Mammary epithelial cell (primary cell): ENCODE data around the gene MCFD2.

Experiments used
- CTCF ChIP-seq, 2 donors: IDR thresholded peaks in 1 of 2; conservative IDR thresholded peaks in 1 of 2; 2 replicates each; pipeline ENCODE4 v1.5.1; 2011 to 2012; ENCODE audit warnings: inconsistent platforms in 2 of 2, low read length in 2 of 2, mild to moderate bottlenecking in 2 of 2, control low read depth in 1 of 2, low read depth in 1 of 2; ENCODE audit not compliant: insufficient read depth in 1 of 2; ENCODE audit errors: extremely low read depth in 1 of 2
- EZH2 ChIP-seq: IDR thresholded peaks from 2 replicates; pipeline ENCODE4 v1.6.1; 2012; ENCODE audit warnings: low read length, inconsistent platforms, borderline replicate concordance

DNA sequence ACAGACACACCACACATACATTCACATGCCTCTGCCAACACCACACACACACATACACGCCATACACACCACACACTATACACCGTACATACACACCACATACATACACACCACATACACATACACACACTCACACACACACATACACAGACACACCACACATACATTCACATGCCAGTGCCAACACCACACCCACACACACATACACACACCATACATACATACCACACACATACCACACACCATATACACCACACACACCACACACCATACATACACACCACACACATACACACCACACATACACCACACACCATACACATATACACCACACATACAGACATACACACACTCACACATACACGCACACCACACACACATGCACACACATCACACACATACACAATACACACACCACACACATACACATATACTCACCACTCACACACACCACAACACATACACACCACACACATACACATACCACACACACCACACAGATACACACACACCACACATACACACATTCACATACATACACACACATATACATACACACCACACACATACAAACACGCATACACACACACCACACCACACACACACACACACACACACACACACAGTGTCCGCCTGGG, 37.2 kb downstream of the MCFD2 start:
- no peak for TF ChIP-seq CTCF (conservative IDR thresholded peaks at IDR 0.05 in 1 of 2, IDR thresholded peaks at IDR 0.05 in 1 of 2; ENCODE audit: extremely low read depth in 1 of 2, insufficient read depth in 1 of 2, low read depth in 1 of 2, low read length in 2 of 2)
- no peak for TF ChIP-seq EZH2
